ENCODE measurements around the gene CTH. TPM values are rescaled to one million over a fixed set of nuclear protein-coding genes. Genes with fewer than 3 reads are reported as not detected.

The CTH gene
- total and polyA plus RNA-seq, 2 of the 13 experiments (the other 11 are each of a cell fraction or from before 2014, with no cell fraction given), result 8.7 to 19.7 TPM

DNA sequence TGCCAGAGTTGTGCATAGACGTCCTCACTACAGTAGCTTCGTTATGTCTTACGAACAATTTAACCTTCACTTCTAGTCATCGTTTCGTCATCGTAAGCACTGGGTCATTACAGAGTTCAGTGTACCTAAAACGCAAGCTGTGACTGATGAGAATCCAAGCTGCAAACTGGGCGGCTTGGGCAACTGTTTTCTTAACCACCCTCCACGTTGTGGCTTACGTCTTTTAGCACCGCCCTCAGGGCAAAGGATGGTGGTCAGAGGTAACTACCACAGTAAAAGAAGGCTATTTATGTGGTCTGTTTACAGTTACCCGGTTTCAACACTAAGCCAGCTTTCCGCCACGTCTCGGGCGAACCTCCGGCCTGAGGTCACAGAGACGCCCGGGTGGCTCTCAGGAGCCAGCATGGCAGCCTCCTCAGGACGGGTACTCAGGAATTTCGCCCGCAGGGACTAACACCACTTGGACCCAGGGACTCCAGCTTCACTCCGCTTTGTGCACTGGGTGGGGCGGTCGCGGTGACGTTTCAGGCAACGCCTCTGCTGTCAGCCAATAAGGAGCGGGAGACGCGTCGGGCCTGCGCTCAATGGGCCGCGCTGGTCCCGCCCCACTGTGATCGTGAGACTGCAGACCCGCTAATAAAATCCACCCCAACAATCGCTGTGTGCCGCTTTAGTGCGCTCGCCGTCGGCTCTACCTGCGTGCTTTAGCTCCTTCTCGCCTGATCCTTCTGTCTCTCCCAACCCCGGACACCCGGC, at the start of gene CTH (continued):
- TF ChIP-seq, protein P1, sequence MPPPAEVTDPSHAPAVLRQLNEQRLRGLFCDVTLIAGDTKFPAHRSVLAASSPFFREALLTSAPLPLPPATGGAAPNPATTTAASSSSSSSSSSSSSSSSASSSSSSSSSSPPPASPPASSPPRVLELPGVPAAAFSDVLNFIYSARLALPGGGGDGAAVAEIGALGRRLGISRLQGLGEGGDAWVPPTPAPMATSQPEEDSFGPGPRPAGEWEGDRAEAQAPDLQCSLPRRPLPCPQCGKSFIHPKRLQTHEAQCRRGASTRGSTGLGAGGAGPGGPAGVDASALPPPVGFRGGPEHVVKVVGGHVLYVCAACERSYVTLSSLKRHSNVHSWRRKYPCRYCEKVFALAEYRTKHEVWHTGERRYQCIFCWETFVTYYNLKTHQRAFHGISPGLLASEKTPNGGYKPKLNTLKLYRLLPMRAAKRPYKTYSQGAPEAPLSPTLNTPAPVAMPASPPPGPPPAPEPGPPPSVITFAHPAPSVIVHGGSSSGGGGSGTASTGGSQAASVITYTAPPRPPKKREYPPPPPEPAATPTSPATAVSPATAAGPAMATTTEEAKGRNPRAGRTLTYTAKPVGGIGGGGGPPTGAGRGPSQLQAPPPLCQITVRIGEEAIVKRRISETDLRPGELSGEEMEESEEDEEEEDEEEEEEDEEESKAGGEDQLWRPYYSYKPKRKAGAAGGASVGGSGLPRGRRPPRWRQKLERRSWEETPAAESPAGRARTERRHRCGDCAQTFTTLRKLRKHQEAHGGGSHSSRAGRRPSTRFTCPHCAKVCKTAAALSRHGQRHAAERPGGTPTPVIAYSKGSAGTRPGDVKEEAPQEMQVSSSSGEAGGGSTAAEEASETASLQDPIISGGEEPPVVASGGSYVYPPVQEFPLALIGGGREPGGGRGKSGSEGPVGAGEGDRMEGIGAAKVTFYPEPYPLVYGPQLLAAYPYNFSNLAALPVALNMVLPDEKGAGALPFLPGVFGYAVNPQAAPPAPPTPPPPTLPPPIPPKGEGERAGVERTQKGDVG (CRISPR knock-in tag; IDR thresholded peaks at IDR 0.05; ENCODE audit: borderline replicate concordance), result peak; percentile 73
- TF ChIP-seq ZNF335 (CRISPR knock-in tag; IDR thresholded peaks at IDR 0.05) (peak; percentile 79), NCOA2 (CRISPR knock-in tag; IDR thresholded peaks at IDR 0.05) (peak; percentile 54), HDAC1 (CRISPR knock-in tag; IDR thresholded peaks at IDR 0.05) (peak; percentile 57; the same call in 1 of the 2 replicates), ZZZ3 (CRISPR knock-in tag; IDR thresholded peaks at IDR 0.05; ENCODE audit: borderline replicate concordance) (no peak), ZNF138 (CRISPR knock-in tag; IDR thresholded peaks at IDR 0.05; ENCODE audit: low read depth) (no peak), RBM39 (IDR thresholded peaks at IDR 0.05; ENCODE audit: low read depth, low read length, poor library complexity, severe bottlenecking) (peak; percentile 59), JUND (CRISPR knock-in tag; IDR thresholded peaks at IDR 0.05) (peak; percentile 9; the same call in 1 of the 2 replicates), ZNF329 (CRISPR knock-in tag; IDR thresholded peaks at IDR 0.05; ENCODE audit: low read depth) (no peak), RFX3 (CRISPR knock-in tag; IDR thresholded peaks at IDR 0.05) (no peak), ZNF3 (CRISPR knock-in tag; IDR thresholded peaks at IDR 0.05) (no peak), RAD51 (IDR thresholded peaks at IDR 0.05; ENCODE audit: borderline replicate concordance) (no peak)
- TF ChIP-seq, protein P2, sequence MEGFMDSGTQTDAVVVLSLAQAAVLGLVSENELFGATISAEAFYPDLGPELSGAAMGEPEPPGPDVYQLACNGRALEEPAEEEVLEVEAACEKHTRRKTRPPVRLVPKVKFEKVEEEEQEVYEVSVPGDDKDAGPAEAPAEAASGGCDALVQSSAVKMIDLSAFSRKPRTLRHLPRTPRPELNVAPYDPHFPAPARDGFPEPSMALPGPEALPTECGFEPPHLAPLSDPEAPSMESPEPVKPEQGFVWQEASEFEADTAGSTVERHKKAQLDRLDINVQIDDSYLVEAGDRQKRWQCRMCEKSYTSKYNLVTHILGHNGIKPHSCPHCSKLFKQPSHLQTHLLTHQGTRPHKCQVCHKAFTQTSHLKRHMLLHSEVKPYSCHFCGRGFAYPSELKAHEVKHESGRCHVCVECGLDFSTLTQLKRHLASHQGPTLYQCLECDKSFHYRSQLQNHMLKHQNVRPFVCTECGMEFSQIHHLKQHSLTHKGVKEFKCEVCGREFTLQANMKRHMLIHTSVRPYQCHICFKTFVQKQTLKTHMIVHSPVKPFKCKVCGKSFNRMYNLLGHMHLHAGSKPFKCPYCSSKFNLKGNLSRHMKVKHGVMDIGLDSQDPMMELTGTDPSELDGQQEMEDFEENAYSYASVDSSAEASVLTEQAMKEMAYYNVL (CRISPR knock-in tag; IDR thresholded peaks at IDR 0.05; ENCODE audit: borderline replicate concordance), result peak; percentile 46; the same call in 1 of the 2 replicates
- TF ChIP-seq, protein P3, sequence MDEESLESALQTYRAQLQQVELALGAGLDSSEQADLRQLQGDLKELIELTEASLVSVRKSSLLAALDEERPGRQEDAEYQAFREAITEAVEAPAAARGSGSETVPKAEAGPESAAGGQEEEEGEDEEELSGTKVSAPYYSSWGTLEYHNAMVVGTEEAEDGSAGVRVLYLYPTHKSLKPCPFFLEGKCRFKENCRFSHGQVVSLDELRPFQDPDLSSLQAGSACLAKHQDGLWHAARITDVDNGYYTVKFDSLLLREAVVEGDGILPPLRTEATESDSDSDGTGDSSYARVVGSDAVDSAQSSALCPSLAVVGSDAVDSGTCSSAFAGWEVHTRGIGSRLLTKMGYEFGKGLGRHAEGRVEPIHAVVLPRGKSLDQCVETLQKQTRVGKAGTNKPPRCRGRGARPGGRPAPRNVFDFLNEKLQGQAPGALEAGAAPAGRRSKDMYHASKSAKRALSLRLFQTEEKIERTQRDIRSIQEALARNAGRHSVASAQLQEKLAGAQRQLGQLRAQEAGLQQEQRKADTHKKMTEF (CRISPR knock-in tag; IDR thresholded peaks at IDR 0.05), result peak; percentile 85
- TF ChIP-seq, protein P4, sequence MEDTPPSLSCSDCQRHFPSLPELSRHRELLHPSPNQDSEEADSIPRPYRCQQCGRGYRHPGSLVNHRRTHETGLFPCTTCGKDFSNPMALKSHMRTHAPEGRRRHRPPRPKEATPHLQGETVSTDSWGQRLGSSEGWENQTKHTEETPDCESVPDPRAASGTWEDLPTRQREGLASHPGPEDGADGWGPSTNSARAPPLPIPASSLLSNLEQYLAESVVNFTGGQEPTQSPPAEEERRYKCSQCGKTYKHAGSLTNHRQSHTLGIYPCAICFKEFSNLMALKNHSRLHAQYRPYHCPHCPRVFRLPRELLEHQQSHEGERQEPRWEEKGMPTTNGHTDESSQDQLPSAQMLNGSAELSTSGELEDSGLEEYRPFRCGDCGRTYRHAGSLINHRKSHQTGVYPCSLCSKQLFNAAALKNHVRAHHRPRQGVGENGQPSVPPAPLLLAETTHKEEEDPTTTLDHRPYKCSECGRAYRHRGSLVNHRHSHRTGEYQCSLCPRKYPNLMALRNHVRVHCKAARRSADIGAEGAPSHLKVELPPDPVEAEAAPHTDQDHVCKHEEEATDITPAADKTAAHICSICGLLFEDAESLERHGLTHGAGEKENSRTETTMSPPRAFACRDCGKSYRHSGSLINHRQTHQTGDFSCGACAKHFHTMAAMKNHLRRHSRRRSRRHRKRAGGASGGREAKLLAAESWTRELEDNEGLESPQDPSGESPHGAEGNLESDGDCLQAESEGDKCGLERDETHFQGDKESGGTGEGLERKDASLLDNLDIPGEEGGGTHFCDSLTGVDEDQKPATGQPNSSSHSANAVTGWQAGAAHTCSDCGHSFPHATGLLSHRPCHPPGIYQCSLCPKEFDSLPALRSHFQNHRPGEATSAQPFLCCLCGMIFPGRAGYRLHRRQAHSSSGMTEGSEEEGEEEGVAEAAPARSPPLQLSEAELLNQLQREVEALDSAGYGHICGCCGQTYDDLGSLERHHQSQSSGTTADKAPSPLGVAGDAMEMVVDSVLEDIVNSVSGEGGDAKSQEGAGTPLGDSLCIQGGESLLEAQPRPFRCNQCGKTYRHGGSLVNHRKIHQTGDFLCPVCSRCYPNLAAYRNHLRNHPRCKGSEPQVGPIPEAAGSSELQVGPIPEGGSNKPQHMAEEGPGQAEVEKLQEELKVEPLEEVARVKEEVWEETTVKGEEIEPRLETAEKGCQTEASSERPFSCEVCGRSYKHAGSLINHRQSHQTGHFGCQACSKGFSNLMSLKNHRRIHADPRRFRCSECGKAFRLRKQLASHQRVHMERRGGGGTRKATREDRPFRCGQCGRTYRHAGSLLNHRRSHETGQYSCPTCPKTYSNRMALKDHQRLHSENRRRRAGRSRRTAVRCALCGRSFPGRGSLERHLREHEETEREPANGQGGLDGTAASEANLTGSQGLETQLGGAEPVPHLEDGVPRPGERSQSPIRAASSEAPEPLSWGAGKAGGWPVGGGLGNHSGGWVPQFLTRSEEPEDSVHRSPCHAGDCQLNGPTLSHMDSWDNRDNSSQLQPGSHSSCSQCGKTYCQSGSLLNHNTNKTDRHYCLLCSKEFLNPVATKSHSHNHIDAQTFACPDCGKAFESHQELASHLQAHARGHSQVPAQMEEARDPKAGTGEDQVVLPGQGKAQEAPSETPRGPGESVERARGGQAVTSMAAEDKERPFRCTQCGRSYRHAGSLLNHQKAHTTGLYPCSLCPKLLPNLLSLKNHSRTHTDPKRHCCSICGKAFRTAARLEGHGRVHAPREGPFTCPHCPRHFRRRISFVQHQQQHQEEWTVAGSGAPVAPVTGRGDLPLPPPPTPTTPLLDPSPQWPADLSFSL (CRISPR knock-in tag; IDR thresholded peaks at IDR 0.05), result no peak; the same call in 1 of the 2 replicates

Data from HepG2 (cell line).